GM19395 (cell line): ENCODE data around the gene TENT4B.

Experiments used
- ATAC-seq: cut with Tn5 transposase; IDR thresholded peaks from one replicate; pipeline ENCODE4 v1.9.1; 2021; ENCODE audit warnings: mild to moderate bottlenecking, moderate library complexity; ENCODE audit not compliant: unreplicated experiment

Gene TENT4B

GRCh38 chr16:50195276-50195675 is 42.2 kb downstream of the TENT4B start:
- no peak for ATAC-seq

GRCh38 chr16:50195756-50196155 is 42.6 kb downstream of the TENT4B start:
- no peak for ATAC-seq

DNA sequence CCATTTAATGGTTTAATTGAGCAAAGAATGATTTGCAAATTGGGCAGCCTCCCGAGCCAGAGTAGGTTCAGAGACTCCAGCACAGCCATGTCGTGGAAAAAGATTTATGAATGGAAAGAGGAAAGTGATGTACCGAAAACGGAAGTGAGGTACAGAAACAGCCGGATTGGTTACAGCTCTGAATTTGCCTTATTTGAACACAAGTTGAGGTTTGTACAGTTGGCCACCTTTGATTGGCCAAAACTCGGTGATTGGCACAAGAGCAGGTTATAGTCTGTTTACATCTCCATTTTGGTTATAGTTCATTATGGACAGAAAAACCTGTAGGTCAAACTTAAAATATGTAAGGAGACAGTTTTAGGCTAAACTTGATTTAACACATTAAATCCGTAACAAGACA is 44.5 kb downstream of the TENT4B start:
- no peak for ATAC-seq

- ATAC-seq, result no peak
Measured at GRCh38 chr16:50198802-50199403, 45.8 kb downstream of the TENT4B start.

DNA sequence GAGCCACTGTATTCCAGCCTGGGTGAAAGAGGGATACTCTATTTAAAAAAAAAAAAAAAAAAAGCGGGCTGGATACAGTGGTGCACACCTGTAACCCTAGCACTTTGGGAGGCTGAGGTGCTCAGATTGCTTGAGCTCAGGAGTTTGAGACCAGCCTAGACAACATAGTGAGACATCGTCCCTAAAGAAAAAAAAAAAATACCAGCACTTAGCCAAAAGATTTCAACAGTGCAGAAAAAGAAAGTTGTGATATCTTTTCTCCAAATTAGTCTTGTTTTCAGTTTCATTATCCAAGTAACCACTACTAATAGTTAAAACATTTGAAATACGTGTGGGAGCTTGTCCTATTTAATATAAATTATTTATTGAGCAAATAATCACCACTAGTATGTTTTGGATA is 48.7 kb downstream of the TENT4B start:
- no peak for ATAC-seq

DNA sequence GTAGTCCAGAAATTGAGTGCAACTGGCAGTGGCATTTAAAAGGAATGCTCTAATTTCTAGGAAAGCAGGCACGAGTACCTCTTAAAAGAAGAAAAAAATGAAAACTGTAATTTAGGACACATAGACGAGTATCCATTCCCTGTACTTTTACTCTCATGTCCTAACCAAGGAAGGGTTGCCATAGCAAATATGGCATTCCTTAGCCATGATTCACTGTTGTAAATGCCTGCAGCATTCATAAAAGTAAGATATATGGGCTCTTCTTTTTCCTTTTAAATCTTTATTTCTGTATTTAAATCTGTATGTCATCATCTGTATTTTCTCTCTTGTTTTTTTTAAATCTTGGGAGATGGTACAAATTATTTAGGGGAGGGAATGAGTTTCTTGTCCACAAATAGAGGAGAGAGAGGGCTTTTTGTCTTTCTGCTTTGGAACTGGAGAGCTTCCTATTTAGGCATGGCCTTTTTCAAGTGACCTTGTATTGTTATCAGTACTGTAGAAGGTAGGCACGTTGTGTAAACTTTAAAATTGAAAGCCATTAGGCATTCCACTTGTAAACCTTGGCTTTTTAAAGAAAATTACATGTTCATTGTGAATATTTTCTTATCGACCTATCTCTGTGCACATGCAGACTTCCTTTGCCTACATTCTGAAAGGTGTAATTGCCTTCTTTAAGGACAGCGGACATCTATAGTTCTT is 50.0 kb downstream of the TENT4B start:
- no peak for ATAC-seq

- ATAC-seq, result no peak
Measured at GRCh38 chr16:50203681-50204080, 50.6 kb downstream of the TENT4B start.

DNA sequence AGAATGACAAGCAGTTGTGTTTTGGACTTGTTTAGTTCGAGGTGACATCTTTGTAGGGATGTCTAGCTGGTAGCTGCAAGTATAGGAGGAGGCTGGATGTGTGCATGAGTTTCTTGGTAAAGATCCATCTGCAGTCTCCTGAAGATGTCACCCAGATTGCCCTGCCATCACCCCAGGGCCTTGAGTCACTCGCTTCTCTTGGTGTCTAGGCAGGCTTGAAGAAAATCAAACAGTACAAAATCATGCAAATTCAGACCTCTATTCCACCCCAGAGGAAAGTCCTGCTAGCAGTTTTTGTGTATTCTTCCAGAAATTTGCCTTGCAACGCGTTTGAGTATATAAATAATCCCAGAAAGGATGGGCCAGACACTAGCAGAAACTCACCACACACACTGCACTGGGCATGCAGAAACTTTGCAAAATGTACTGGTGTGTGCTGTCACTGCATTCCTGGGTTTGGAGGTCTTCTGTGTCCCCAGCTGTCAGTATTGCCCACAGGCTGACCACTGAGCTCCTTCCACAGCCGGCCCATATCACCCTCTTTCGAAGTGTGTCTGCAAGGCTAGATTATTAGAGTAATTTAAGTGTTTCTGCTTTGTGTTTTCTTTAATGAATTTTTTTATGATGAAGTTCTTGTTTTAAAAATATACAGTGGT is 51.5 kb downstream of the TENT4B start:
- no peak for ATAC-seq

DNA sequence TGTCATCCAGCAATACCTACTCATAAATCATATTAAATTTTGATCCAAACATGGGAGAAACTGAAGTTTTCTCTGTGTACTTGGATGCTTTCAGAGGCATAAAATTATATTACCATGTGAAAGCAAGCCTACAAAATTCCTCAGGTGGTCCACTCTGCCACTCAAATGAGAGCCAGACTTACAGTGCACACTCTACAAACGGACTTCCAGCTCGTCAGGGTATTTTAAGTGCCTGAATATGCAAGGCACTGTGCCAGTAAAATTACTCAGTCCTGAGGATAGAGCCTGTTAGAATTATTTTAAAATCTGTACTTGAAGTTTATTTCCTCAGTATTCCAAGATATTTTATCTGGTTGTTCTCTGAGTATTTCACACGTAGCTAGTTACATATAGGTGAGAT is 54.5 kb downstream of the TENT4B start:
- no peak for ATAC-seq

DNA sequence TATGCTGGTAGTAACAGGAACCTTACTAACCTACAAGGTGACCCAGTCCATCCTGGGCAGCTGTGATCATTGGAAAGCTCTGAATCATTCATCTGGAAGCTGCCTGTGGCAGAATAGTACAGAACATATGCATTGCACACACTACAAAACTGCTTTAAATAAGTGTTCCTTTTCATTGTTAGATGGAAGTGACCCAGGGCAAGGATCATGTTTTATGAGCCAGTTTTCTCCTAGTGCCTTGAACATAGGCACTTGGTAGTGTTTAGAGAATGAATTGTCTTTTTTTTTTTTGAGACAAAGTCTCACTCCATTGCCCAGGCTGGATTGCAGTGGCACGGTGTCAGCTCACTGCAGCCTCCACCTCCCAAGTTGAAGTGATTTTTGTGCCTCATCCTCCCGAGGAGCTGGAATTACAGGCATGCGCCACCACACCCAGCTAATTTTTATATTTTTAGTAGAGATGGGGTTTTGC is 55.4 kb downstream of the TENT4B start:
- no peak for ATAC-seq

DNA sequence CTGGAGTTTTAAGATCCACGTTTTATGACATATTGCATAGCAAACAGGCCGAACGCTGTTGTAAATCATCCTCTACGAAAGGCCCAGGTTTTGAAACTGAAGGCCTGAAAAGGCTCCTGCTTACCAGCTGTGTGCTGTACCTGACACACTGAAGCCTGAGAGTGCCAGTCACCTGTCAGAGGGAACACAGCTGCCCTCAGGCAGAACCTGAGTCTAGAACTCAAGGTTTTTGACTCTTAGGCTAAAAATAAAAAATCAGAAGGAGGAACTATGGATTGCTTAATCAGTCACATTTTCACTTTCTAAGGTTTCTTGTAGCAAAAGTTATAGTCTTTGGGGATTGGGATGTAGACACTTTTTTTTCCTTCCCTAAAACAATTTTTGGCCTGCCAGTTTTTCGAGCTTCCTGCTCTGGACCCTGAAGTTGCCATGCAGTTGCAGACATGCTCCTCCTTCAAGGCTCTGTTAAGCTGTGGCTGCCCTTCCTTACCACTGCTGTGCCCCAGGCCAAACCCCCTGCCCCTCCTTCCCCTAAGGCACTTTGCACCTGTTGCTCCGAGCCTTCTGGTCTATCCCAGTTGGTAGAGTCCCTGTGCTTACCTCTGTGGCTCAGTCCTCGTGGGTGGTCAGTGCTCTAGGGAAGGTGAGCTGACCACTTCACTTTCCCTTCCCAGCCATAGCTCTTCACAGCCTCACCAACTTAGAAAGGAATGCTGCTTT is 56.6 kb downstream of the TENT4B start:
- ATAC-seq, result peak; percentile 40

- peak; percentile 86 for ATAC-seq
Measured at GRCh38 chr16:50210266-50211038, 57.3 kb downstream of the TENT4B start.

DNA sequence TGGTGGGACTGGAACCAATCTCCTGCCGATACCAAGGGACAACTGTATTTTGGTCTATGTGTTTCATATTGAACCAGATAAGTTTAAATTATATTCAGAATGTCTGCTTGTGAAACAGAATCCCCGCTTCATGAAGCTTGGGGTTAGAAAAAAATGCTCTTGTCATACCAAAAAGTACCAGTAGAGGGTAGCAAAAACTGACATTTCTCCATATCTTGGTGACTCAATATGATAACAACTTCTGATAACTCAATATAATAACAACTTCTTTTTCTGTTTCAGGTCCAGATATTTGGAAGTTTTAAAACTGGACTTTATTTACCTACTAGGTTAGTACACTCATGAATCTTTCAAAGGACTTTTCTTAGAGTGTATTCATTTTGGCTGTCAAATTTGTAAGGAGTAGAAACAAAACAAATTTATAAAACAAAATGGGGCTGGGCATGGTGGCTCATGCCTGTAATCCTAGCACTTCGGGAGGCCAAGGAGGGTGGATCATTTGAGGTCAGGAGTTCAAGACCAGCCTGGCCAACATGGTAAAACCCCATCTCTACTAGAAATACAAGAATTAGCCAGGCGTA is 60.9 kb downstream of the TENT4B start:
- ATAC-seq, result no peak

GRCh38 chr16:50215680-50216079 is 62.6 kb downstream of the TENT4B start:
- no peak for ATAC-seq

DNA sequence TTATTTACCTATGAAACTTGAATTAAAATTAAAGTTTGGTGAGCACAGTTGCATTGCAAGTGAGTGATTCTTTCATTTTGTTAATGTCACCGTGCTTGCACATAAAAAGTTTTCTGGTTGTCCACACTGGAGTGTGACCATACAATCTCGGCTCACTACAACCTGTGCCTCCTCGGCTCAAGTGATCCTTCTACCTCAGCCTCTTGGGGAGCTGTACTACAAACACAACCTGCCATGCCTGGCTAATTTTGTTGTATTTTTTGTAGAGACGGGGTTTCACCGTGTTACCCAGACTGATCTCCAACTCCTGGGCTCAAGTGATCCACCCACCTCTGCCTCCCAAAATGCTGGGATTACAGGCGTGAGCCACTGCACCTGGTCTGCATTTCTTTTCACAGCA is 63.1 kb downstream of the TENT4B start:
- ATAC-seq, result no peak

DNA sequence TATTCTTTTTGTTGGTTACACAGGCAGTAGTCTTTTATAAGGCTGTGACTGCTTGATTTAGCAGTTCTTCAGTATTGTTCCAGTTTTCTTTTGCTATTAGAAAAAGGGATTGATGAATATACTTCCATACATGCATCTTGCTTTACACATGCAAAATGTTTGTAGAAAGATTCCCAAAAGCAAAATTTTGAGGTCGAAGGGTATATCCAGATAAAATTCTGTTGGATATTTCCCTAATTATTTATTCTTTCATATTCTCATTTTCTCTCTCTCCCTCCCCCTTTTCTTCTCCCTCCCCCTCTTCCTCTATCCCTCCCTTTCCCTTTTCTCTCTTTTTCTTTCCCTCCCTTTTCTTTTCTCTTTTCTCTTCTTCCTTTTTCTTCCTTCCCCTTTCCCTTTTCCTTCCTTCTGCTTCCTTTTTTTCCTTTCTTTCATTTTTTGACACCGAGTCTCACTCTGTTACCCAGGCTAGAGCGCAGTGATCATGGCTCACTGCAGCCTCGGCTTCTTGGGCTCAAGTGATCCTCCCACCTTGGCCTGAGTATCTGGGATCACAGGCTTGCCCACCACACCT is 66.4 kb downstream of the TENT4B start:
- no peak for ATAC-seq

DNA sequence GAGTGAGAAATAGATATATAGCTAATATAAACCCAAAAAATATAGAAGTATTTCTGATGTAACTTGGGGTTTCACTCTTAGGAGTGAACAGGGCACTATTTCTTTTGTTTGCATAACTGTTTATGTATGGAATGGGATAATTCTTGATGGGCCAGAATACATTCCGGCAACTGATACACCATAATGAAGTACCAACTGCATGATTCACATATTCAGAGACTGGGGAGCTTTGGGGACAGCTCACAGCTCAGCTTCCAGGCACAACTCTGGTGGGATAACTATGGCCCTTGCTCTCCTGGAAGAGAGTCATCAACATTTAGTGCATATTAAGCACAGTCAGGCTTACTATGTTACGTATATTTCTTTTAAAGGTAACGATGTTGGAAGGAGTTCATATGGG is 71.2 kb downstream of the TENT4B start:
- no peak for ATAC-seq

DNA sequence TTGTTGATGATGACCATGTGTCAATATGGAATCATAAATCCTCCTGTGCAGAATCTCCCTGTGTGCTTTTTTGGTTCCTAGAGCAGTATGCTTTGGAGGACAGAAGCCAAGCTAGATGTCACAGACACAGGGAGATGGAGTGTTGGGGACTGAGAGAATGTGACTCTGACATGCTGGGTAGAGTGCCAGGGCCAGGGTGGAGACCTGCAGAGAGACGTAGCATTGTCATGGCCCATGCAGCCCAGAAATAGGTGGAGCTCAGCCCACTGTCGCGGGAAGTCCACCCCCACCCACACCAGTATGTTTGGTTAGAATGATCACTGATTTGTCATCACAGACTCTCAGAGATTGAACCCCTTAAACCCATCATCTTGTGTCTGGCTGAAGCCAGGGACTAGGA is 74.0 kb downstream of the TENT4B start:
- ATAC-seq, result no peak

DNA sequence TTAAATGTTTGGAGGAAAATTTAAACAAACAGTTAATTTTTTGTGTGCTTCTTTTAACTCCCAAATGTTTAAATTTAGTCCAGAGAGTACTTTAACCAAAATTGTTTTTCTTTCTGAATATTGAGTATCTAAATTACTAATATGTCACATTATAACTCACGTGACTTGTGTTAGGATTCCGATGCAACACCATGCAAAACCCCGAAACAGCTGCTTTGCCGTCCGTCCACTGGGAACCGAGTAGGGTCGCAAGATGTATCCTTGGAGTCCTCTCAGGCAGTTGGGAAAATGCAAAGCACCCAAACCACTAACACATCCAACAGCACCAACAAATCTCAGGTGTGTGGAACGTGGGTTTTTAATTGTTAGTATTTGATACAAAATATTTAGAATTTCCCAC is 74.6 kb downstream of the TENT4B start:
- ATAC-seq, result no peak

DNA sequence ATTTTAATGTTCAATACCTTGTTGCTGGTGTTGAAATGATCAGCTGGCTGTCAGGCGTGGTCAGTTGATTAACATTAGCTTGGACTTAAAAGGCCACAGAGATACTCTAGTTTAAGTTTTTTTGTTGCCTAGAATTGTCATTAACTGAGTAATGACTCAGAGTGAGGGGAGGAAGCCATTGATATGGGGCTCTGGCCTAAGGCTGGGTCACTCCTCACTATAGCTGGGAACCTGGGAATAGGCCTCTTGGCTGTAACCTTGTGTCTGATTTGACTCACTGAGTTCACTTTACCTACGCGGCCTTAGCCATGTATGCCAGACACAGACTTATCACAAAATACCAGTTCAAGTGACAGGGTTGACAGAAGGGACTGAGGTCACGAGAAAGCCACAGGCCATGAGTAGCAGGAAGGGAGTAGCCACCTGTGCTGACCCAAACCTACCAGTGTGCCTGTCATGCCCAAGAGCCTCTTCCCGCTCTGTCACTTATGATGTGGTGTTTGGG is 75.3 kb downstream of the TENT4B start:
- no peak for ATAC-seq
